GM21367 (cell line): ENCODE measurements around the gene UBE3B.

Experiments used
- ATAC-seq: cut with Tn5 transposase; IDR thresholded peaks from one replicate; pipeline ENCODE4 v1.9.1; 2021; ENCODE audit not compliant: unreplicated experiment

UBE3B gene

GRCh38 chr12:109568486-109568885 lies 91.1 kb downstream of the UBE3B start:
- no peak for ATAC-seq

- ATAC-seq = no peak
Measured at GRCh38 chr12:109571773-109572505, 94.5 kb downstream of the UBE3B start.

GRCh38 chr12:109572506-109572845 lies 95.0 kb downstream of the UBE3B start:
- no peak for ATAC-seq

GRCh38 chr12:109573029-109573913 lies 95.8 kb downstream of the UBE3B start, which contains the start of the genes MMAB and MVK:
MMAB (minus strand) TSS chr12:109573504; CDS start chr12:109573480, 24 bp downstream.
MVK (plus strand) TSS chr12:109573794; CDS start chr12:109574823, 1,029 bp downstream.
- peak; percentile 87 for ATAC-seq

- no peak for ATAC-seq
Measured at GRCh38 chr12:109573914-109574244, 96.4 kb downstream of the UBE3B start.

GRCh38 chr12:109575683-109576082 lies 98.2 kb downstream of the UBE3B start:
- ATAC-seq = no peak

GRCh38 chr12:109577311-109577710 lies 99.9 kb downstream of the UBE3B start:
- ATAC-seq = no peak

GRCh38 chr12:109578330-109578927 lies 101.0 kb downstream of the UBE3B start:
- no peak for ATAC-seq

GRCh38 chr12:109579639-109580038 lies 102.2 kb downstream of the UBE3B start:
- ATAC-seq = no peak

- ATAC-seq = no peak
Measured at GRCh38 chr12:109580272-109580671, 102.8 kb downstream of the UBE3B start.

- ATAC-seq = no peak
Measured at GRCh38 chr12:109580684-109581333, 103.4 kb downstream of the UBE3B start.

- ATAC-seq = no peak
Measured at GRCh38 chr12:109581334-109581691, 103.9 kb downstream of the UBE3B start.

GRCh38 chr12:109581856-109582255 lies 104.4 kb downstream of the UBE3B start:
- ATAC-seq = no peak

GRCh38 chr12:109582636-109583035 lies 105.2 kb downstream of the UBE3B start:
- ATAC-seq = no peak

- ATAC-seq = no peak
Measured at GRCh38 chr12:109583733-109584132, 106.3 kb downstream of the UBE3B start.
